OCI-LY7 (cell line): ENCODE data around the gene TMEM220. TPM values are rescaled to one million over a fixed set of nuclear protein-coding genes. Genes with fewer than 3 reads are reported as not detected.

Experiments
- BruUV-seq: library from RNA; stranded (reverse); fragments of 400-500 nt; replicated peaks from 2 replicates; lab custom pipeline; 2021; lab: Mats Ljungman, UMichigan
- CTCF ChIA-PET: fragments of 300-600 bp; sonication (Branson Sonifier 250); formaldehyde crosslinking; loops from one replicate; lab custom pipeline; 2022; ENCODE audit warnings: antibody characterized with exemption; ENCODE audit not compliant: unreplicated experiment; lab: Charles Lee
- POLR2A ChIA-PET: fragments of 300-600 bp; sonication (Branson Sonifier 250); formaldehyde crosslinking; loops from one replicate; lab custom pipeline; 2022; ENCODE audit warnings: antibody characterized with exemption; lab: Charles Lee
- DNase-seq: peaks from one replicate; pipeline ENCODE4 v3.0.0-alpha.2; 2015; ENCODE audit warnings: low spot score
- H2AFZ ChIP-seq: fragments of 200-600 bp; sonication (generic), shearing (Covaris generic); 2 replicates; pipeline ENCODE4 v1.6.1; 2014; ENCODE audit warnings: mild to moderate bottlenecking, antibody characterized with exemption, low read length, moderate library complexity
- H3K27ac ChIP-seq: fragments of 200-600 bp; sonication (generic); 2 replicates; pipeline ENCODE4 v1.5.1; 2014; ENCODE audit warnings: mixed run types, low read depth, mild to moderate bottlenecking, moderate library complexity, low read length, inconsistent platforms; ENCODE audit not compliant: poor library complexity, severe bottlenecking
- H3K36me3 ChIP-seq: fragments of 200-600 bp; sonication (generic); 2 replicates; pipeline ENCODE4 v1.6.1; 2014; ENCODE audit warnings: mild to moderate bottlenecking, antibody characterized with exemption, low read length, moderate library complexity, mixed read lengths; ENCODE audit not compliant: insufficient read depth
- H3K4me1 ChIP-seq: fragments of 200-600 bp; sonication (generic); 2 replicates; pipeline ENCODE4 v1.5.1; 2014; ENCODE audit warnings: mild to moderate bottlenecking, low read length; ENCODE audit not compliant: insufficient read depth, poor library complexity, severe bottlenecking
- H3K4me2 ChIP-seq: fragments of 200-600 bp; sonication (generic); 2 replicates; pipeline ENCODE4 v1.6.1; 2014; ENCODE audit warnings: mild to moderate bottlenecking, low read length
- H3K4me3 ChIP-seq: fragments of 200-600 bp; sonication (generic); 2 replicates; pipeline ENCODE4 v1.5.1; 2014; ENCODE audit warnings: mild to moderate bottlenecking, low read depth, low read length; ENCODE audit not compliant: poor library complexity, severe bottlenecking
- H3K79me2 ChIP-seq: fragments of 200-600 bp; sonication (generic); 2 replicates; pipeline ENCODE4 v1.6.1; 2016; ENCODE audit warnings: low read depth, mild to moderate bottlenecking, low read length, moderate library complexity, mixed read lengths; ENCODE audit not compliant: insufficient read depth
- H3K9me2 ChIP-seq: fragments of 200-600 bp; sonication (generic); 2 replicates; pipeline ENCODE4 v1.6.1; 2016; ENCODE audit warnings: mild to moderate bottlenecking, low read length, mixed read lengths; ENCODE audit not compliant: insufficient read depth
- H3K9me3 ChIP-seq: fragments of 200-600 bp; sonication (generic); 2 replicates; pipeline ENCODE4 v1.6.1; 2014; ENCODE audit warnings: mild to moderate bottlenecking, mixed run types, low read length, mixed read lengths
- H4K20me1 ChIP-seq: fragments of 200-600 bp; sonication (generic); 2 replicates; pipeline ENCODE4 v1.6.1; 2014; ENCODE audit warnings: mild to moderate bottlenecking, antibody characterized with exemption, low read length, moderate library complexity, mixed read lengths; ENCODE audit not compliant: insufficient read depth
- EZH2phosphoT487 ChIP-seq: fragments of 200-600 bp; sonication (generic); IDR thresholded peaks from 2 replicates; pipeline ENCODE4 v1.6.1; 2018; ENCODE audit warnings: low read depth, borderline replicate concordance, mild to moderate bottlenecking, mixed run types, antibody characterized with exemption, low read length, moderate library complexity, mixed read lengths
- intact Hi-C: fragments of 100-400 bp; cut with micrococcal nuclease; formaldehyde crosslinking; loops from one replicate; pipeline ENCODE4 v1.10.0; 2022; ENCODE audit not compliant: unreplicated experiment
- total RNA-seq, 2 experiments: library from RNA; depleted of rRNA in 1 of 2; stranded (reverse); fragments of >200 nt in 1 of 2; shearing (Covaris generic) in 1 of 2; gene quantifications; 2 replicates each; pipeline ENCODE4 v1.2.3, GENCODE V29; 2014 to 2022
- TF ChIP-seq, protein P1 (sequence below): fragments of 200-600 bp; sonication (generic); conservative IDR thresholded peaks from 2 replicates; pipeline ENCODE4 v1.5.1; 2014; ENCODE audit warnings: mild to moderate bottlenecking, antibody characterized with exemption, low read length, moderate library complexity, mixed read lengths

The TMEM220 gene
- total RNA-seq, 2 experiments from 2014 or later = not detected

DNA sequence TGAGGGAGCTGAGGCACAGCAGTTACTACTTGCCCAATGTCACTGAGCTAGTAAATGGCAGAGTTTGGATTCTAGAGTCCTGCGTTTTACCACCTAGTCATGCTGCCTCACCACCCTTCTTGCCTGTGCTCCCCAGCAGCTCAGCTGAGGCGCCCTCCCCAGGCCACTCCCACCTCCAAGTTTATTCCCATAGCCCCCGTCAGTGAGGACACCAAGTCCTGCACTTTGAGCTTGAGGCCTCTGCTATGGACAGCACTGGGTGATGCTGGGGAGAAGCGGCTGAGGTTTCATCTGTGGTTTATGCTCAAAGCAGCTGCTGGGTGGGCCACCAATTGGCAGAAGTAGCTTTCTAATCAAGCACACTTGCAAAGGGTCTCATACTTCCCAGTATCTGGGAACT lies 37.4 kb upstream of the TMEM220 start:
- Histone ChIP-seq H3K4me1 (no peaks in the 10 kb centered on the region), H3K27ac (no peak overlapping the region), H4K20me1 (no peaks in the 10 kb centered on the region), H3K36me3 (no peaks in the 10 kb centered on the region), H3K9me2 (no peaks in the 10 kb centered on the region), H3K4me3 (no peak overlapping the region), H3K9me3 (peaks cover 7% of the 10 kb centered on the region; the same call in 1 of the 2 replicates), H2AFZ (no peak overlapping the region), H3K4me2 (no peak overlapping the region), H3K79me2 (no peaks in the 10 kb centered on the region)
- CTCF ChIA-PET = no interaction called here
- no TSS peak for BruUV-seq
- DNase-seq = no peak
- no peak for TF ChIP-seq EZH2phosphoT487
- TF ChIP-seq, protein P1, sequence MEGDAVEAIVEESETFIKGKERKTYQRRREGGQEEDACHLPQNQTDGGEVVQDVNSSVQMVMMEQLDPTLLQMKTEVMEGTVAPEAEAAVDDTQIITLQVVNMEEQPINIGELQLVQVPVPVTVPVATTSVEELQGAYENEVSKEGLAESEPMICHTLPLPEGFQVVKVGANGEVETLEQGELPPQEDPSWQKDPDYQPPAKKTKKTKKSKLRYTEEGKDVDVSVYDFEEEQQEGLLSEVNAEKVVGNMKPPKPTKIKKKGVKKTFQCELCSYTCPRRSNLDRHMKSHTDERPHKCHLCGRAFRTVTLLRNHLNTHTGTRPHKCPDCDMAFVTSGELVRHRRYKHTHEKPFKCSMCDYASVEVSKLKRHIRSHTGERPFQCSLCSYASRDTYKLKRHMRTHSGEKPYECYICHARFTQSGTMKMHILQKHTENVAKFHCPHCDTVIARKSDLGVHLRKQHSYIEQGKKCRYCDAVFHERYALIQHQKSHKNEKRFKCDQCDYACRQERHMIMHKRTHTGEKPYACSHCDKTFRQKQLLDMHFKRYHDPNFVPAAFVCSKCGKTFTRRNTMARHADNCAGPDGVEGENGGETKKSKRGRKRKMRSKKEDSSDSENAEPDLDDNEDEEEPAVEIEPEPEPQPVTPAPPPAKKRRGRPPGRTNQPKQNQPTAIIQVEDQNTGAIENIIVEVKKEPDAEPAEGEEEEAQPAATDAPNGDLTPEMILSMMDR = no peak
- intact Hi-C loops = no loop called here
- POLR2A ChIA-PET = no interaction called here

DNA sequence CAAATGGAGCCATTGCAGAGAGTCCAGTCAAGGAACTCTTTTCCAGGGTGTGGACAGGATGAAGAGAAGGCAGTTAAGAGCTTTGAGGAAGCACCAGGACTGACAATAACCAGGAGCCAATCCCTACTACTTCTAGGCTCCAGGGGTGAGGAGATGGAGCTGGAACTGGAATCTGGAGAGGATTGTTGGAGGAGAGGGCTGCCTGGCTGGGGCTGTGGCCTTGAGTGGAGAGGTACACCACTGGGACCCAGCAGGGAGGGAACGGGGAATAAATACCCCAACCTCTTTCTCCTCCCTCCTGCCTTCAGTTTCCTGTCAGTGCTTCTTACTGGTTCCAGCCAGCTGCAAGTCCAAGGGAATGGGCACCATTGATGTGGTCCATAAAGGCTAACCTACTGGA lies 32.2 kb upstream of the TMEM220 start:
- Histone ChIP-seq H3K79me2 (no peaks in the 10 kb centered on the region), H3K9me2 (no peaks in the 10 kb centered on the region), H3K4me3 (no peak overlapping the region), H3K36me3 (no peaks in the 10 kb centered on the region), H3K27ac (no peak overlapping the region), H3K4me2 (no peak overlapping the region), H3K4me1 (no peaks in the 10 kb centered on the region), H2AFZ (no peak overlapping the region), H4K20me1 (no peaks in the 10 kb centered on the region), H3K9me3 (no peaks in the 10 kb centered on the region)
- ChIA-PET CTCF (no interaction called here), POLR2A (no interaction called here)
- TF ChIP-seq, protein P1 = no peak
- TF ChIP-seq EZH2phosphoT487 = no peak
- no peak for DNase-seq
- intact Hi-C loops = no loop called here
- BruUV-seq = no TSS peak

DNA sequence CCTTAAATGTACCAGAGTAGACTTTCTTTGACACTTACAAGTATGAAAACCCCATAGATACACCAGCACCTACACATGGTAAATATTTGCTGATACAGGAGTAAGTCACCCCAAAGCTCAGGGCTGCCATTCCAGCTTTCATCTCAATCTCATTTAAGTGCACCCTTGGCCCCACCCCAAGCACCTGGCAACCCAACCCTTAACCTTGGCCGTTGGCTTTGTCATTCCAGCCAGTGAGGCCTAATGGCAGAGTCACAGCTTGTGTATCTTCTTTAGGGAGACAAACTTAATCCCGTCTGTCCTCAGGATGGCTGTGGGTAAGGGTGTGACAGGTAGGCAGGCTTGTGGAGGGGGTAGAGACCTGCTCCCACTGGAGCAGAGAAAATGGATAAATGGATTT lies 31.5 kb upstream of the TMEM220 start:
- H3K4me2 ChIP-seq = no peak overlapping the region
- no peak overlapping the region for H3K4me3 ChIP-seq
- no peaks in the 10 kb centered on the region for H3K36me3 ChIP-seq
- no peaks in the 10 kb centered on the region for H3K79me2 ChIP-seq
- no peaks in the 10 kb centered on the region for H3K9me3 ChIP-seq
- ChIA-PET CTCF (no interaction called here), POLR2A (no interaction called here)
- no peak for DNase-seq
- H4K20me1 ChIP-seq = no peaks in the 10 kb centered on the region
- H3K4me1 ChIP-seq = no peaks in the 10 kb centered on the region
- no peaks in the 10 kb centered on the region for H3K9me2 ChIP-seq
- TF ChIP-seq, protein P1 = no peak
- TF ChIP-seq EZH2phosphoT487 = no peak
- no peak overlapping the region for H3K27ac ChIP-seq
- intact Hi-C loops = no loop called here
- no peak overlapping the region for H2AFZ ChIP-seq
- BruUV-seq = no TSS peak
